ENCODE measurements around the gene DYNLT2B.

DNA sequence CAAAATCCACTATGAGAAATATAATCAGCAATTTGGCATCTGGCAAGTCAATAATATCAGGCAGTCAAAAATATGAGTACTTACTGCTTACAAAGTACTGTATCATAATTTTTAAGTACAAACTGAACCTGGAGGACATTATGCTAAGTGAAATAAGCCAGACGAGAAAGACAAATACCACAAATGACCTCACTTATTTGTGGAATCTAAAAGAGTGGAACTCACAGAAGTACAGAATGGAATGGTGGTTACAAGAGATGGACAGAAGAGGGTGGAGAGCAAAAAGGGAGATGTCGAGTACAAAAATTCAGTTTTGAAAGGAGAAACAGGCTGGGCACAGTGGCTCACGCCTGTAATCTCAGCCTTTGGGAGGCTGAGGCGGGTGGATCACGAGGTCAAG is 42.9 kb downstream of the DYNLT2B start:
- no peak for TF ChIP-seq EP300 (IDR thresholded peaks at IDR 0.05; ENCODE audit: borderline replicate concordance)
- TF ChIP-seq TAF1 (IDR thresholded peaks at IDR 0.05; ENCODE audit: low read depth), result no peak
- TF ChIP-seq, protein P1, sequence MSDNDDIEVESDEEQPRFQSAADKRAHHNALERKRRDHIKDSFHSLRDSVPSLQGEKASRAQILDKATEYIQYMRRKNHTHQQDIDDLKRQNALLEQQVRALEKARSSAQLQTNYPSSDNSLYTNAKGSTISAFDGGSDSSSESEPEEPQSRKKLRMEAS (IDR thresholded peaks at IDR 0.05), result no peak
- TF ChIP-seq TEAD4 (IDR thresholded peaks at IDR 0.05), result no peak
- no peak for TF ChIP-seq ZBTB7A (IDR thresholded peaks at IDR 0.05; ENCODE audit: low read depth)
- no peak for TF ChIP-seq RAD21 (IDR thresholded peaks at IDR 0.05; ENCODE audit: low read depth)
- no peak for TF ChIP-seq YY1 (IDR thresholded peaks at IDR 0.05; ENCODE audit: low read depth)
- TF ChIP-seq, protein P2, sequence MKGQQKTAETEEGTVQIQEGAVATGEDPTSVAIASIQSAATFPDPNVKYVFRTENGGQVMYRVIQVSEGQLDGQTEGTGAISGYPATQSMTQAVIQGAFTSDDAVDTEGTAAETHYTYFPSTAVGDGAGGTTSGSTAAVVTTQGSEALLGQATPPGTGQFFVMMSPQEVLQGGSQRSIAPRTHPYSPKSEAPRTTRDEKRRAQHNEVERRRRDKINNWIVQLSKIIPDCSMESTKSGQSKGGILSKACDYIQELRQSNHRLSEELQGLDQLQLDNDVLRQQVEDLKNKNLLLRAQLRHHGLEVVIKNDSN (IDR thresholded peaks at IDR 0.05), result no peak
- TF ChIP-seq CEBPB (IDR thresholded peaks at IDR 0.05), result no peak
